Ammon's horn (tissue), 1 donor: ENCODE measurements around the gene RPS2.

Experiments
- DNase-seq: peaks from one replicate; pipeline ENCODE4 v3.0.0-alpha.2; 2016; ENCODE audit warnings: low spot score

Gene RPS2

DNA sequence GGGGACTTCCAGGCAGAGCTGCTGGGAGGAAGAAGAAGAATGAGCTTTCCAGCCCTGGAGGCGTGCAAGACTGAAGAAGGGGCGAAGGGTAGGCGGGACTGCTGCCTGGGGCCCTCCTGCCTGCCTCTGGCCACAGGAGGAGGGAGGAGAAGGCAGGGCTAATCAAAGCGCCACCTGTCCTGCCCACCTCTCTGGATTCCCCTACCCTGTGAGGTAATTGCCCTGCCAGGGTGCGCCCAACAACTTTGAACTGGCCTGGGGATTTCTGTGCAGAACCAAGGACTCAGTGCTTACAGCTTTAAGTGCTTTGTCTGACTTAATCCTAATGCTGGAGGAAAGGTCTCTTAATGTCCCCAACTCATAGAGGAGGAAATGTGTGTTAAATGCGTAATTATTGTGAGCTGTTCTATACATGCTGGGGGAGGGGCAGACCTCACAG is 16.8 kb upstream of the RPS2 start, which contains the start of gene NOXO1:
Gene NOXO1, minus strand, starts transcription at position 72 of the 439 bp plus-strand sequence. CDS start 290 bp downstream, outside the sequence.
- no peak for DNase-seq

- DNase-seq, result no peak
These were observed 16.1 kb upstream of the RPS2 start for GRCh38 chr16:1980770-1981087.

DNA sequence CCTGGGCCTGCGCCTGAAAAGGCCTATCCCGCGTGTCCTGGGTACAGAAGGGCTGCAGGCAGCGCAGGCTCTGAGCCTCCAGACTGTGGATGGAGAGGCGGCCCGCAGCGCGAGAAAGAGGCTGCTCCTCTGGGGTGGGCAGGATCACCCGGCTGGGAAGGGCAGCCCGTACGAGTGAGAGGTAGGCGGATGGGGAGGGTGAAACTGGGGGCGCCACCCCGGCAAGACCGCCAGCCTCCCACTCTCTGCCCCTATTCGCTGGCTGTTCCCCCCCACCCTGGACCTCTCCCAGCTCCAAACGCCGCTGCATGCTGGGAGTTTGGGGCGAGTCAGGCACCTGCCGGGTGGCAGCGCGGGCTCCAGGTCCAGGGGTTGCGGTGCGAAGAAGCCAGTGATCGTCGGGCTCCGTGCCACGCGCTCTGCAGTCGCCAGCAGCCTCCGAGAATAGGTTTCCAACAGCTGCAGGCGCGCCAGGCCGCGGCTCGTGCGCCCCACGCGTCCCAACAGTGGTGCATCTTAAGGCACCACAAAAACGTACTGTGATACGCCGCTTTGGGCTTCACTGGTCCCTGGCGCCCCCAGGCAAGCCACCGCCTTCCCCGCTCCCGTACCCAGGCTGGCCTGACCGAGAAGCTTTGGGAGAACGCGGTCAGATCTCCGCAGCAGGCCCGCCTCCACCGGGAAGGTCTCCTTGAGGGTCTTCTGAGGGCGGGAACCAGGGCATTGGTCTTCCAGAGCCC is 15.6 kb upstream of the RPS2 start:
- DNase-seq, result no peak

DNA sequence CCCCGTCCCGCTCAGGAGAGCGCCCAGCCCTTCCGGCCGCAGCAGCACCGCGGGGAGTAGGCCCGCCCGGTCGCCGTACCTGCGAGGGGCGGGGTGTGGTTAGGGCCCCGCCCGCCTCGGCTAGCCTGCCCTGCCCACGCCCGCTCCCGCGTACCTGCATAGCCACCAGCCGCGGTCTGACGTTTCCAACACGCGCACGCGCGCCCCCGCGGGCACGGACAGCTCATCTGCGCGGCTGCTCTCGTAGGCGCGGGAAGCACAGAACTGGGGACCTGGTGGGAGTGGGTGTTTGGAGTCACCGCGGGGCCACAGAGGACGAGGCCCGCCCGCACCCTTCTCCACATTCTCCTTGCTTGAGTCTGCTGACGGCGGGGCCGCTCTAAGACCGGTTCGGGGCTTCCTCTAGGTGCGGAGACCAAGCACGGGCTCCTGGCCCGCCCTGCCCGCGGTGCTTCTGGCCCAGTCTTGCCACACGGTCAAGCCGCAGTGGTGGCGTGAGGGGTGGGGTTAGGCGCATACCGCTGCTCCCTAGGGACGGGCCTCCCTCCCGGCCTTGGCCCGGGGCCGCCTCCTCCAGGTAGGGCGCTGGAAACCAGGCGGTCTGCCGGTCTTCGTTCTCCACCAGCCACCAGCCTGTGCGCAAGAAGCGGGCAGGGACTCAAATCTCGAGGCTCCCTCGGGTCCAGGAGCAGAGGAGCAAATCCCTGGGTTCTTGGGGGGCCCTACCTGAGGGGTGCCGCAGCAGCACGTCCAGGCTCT is 14.8 kb upstream of the RPS2 start:
- DNase-seq, result no peak

DNA sequence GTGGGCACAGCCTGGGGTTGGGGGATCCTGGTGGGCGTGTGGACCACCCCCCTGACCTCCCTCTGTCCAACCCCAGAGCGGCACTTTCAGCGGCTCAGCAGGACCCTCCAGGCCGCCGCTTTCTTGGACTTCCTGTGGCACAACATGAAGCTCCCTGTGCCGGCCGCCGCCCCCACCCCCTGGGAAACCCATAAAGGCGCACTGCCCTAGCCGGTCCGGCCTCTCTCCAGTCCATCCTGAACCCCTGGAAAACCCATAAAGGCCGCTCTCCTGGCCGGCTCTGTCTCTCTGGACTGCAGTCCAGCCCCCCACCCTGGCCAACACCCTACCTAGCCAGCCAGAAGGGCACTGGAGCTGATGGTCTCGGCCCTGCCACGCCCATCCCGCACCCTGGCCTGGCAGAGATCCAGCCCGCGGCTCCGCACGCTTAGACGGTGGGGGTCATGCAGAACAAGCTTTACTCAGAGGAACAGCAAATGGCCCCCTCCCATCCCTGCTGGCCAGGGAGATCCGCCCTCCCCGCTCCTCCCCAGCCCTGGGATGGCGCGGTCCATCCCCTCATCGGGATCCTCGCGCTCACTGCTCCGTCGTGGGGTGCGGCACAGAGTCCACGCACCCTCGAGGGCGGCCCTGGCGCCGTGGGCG is 14.0 kb upstream of the RPS2 start:
- DNase-seq, result no peak

DNA sequence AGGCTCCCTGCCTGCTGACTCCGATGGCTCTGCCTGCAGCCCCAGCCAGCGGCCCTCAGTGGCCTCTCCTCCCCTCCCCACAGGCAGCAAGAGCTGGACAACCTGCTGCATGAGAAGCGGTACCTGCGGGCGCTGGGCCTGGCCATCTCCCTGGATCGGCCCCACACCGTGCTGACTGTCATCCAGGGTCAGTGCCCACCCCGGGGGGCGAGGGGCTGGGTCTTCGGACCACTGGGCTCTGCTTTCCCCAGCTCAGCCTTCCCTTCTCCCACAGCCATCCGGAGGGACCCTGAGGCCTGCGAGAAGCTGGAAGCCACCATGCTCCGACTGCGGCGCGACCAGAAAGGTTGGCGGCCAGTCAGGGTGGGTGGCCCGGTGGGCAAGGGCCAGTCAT is 13.2 kb upstream of the RPS2 start:
- DNase-seq, result no peak

DNA sequence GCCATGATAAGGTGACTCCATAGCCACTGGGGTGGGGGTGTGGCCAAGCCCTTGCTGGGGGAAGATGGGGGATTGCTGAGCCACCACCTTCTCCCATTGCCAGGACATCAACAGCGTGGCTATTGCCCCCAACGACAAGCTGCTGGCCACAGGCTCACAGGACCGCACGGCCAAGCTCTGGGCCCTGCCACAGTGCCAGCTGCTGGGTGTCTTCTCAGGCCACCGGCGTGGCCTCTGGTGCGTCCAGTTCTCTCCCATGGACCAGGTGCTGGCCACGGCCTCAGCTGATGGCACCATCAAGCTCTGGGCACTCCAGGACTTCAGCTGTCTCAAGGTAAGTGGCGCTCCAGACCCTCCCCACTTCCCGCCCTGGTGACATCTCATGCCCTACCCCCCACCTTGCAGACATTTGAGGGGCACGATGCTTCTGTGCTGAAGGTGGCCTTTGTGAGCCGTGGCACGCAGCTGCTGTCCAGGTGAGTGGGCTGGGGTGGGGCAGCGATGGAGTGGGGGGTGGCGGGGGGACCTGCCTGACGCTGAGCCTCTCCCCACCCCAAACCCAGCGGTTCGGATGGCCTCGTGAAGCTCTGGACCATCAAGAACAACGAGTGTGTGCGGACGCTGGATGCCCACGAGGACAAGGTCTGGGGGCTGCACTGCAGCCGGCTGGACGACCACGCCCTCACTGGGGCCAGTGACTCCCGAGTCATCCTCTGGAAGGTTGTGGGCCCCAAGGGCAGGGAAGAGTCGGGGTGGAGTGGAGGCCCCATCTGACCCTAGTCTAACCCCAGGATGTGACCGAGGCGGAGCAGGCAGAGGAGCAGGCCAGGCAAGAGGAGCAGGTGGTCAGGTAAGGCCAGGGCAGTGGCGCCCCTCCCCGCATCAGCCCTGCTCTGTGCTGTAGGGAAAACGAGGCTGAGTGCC is 12.6 kb upstream of the RPS2 start:
- no peak for DNase-seq

- DNase-seq, result no peak
These were observed 11.5 kb upstream of the RPS2 start for GRCh38 chr16:1976216-1976520.

DNA sequence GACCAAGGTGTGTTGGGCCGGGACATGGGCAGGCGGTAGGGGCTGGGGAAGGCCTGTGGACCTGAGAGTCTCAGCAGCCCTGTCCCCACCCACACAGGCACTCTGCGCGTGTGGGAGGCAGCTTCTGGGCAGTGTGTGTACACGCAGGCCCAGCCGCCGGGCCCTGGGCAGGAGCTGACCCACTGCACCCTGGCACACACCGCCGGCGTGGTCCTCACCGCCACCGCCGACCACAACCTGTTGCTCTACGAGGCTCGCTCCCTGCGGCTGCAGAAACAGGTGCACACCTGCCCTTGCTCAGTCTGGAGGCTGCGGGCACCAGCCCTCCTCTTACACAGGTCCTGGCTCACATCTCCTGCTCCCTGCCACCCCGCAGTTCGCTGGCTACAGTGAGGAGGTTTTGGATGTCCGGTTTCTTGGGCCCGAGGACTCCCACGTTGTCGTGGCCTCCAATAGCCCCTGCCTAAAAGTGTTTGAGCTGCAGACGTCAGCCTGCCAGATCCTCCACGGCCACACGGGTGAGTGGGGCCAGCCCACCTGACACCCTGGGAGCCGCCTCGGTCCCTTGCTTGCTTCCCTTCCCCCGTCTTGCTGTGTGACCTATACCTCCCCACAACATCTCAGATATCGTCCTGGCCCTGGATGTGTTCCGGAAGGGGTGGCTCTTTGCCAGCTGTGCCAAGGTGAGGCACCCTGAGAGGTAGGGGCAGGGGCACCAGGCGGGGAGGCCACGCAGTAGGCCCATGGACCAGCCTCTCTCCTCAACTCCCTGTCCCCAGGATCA is 11.0 kb upstream of the RPS2 start:
- no peak for DNase-seq

DNA sequence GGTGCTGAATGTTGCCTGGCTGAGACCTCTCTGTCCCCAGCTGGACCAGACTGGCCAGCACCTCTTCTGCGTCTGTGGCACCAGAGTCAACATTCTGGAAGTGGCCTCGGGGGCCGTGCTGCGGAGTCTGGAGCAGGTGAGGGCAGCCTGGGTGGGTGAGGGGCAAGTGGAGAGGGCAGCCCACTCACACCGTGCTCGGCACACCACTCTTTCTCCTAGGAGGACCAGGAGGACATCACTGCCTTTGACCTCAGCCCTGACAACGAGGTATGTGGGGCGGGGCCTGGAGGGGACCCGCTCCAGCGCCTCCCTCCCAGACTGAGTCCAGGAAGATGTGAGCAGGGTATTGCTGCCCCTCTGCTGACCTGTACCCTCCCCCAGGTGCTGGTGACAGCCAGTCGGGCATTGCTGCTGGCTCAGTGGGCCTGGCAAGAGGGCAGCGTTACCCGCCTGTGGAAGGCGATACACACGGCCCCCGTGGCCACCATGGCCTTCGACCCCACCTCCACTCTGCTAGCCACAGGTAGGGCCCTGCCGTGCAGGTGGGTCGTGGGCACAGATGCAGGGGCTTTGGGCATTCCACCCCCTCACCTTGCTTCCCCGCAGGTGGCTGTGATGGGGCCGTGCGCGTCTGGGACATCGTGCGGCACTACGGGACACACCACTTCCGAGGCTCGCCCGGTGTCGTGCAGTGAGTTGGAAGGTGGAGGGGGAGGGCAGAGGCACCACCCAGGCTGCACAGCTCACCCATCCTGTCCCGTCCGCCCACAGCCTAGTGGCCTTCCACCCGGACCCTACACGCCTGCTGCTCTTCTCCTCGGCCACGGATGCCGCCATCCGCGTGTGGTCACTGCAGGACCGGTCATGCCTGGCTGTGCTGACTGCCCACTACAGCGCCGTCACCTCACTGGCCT is 9.8 kb upstream of the RPS2 start:
- no peak for DNase-seq

DNA sequence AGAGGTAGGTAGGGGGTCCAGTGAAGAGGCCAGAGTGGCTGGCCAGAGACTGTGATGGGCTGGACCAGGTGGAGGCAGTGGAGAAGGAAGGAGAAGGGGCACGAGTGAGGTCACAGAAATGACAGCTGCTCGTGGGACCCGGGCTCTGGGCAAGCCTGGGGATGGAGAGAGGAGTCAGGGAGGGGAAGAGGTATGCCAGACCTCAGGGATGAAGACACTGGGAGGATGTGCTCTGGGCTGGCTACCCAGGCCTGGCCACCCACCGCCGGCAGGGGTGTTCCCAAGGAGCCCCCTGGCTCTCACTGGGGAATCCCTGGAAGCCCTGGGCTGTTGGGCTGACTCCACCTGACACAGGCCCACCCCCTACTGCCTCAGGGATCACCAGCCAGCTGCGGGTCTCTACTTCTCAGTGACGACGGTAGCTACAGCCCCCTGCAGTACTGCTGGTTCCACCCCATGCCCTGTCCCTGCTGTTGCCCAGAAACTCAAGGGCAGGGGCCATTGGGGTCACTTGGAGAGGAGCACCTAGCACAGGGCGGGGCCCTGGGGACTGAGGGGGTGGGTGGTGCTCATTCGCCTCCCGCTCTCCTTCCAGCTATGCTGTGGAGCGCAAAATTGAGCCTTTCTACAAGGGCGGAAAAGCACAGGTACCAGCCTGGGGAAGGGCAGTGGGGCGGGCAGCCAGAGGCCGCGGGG is 9.0 kb upstream of the RPS2 start:
- no peak for DNase-seq

DNA sequence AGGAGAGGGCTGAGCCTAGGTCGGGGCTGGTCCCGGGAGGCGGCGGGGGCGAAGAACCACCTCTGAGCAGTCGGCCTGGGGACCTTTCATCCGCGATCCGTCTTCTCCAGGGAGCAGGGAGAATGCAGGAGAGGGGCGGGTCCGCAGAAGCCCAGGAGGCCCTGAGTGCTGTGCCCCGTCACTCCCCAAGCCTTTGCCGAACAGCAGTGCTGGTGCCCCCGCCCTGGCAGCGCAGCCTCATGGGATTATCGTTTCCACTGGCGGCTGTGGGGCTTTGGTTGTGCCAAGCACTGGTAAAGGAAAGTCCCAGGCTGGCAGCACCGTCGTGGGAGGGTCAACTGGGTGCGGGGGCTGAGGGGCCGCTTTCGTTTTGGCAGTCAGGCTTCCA is 7.9 kb upstream of the RPS2 start:
- no peak for DNase-seq

DNA sequence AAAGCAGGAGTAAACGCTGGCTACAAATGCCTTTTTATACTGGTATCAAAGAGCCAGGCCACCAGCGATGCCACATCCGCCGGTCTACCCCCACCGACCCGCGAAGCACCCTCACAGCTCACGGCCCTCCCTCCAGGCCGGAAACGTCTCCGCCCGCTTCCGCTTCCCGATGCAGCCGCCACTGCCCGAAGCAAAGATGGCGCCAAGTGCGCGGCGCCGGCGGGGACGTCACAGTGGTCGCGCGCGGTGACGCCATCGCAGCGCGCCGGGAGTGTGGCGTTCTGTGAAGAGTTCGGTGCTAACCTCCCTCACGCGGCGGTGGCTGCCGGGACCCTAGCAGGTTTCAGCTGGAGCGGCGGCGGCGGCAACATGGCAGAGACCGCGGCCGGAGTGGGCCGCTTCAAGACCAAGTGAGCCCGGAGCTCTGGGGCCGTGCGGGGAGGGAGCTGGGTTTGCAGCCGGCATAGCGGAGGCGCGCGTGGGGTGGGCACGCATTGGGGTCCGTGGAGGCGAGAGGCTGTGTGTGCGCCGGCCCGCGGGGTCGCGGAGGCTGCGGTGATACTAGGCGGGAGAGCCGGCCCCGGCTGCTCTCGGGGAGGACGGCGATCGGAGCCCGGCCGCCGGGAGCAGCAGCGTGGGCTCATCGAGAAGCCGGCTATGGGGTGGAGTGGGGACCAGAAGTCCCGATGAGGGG is 7.3 kb upstream of the RPS2 start, which contains the start of gene TBL3:
Gene TBL3, plus strand, starts transcription at position 258 of the 694 bp plus-strand sequence. Its CDS starts 112 bp downstream, at position 370.
- DNase-seq, result peak; percentile 95

- DNase-seq, result no peak
These were observed 3.7 kb upstream of the RPS2 start for GRCh38 chr16:1968146-1968953.

GRCh38 chr16:1966460-1966859 is 1.8 kb upstream of the RPS2 start, which contains the start of gene RNF151:
Gene RNF151 (plus strand): TSS chr16:1966856. CDS start chr16:1966882, 26 bp downstream.
- DNase-seq, result no peak

GRCh38 chr16:1965396-1966001 is 873 bp upstream of the RPS2 start:
- no peak for DNase-seq

GRCh38 chr16:1963806-1964505 is 670 bp downstream of the RPS2 start:
- no peak for DNase-seq
